ENCODE measurements around the gene OAT.

DNA sequence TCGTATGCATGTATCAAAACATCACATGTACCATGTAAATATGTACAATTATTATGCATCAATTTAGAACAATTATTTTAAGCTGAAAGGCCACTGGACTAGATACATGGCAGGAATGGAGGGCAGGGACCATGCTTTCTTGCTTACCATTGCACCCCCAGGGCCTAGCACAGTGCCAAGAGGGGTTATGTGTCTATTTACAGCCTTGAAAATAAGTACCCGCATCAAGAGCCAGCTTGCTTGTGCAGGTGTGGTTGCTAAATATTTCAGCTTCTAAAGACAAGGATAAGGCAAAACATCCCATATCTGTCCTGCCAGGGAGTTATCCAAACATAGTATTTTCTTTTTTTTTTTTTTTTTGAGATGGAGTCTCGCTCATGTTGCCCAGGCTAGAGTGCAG is 14.7 kb upstream of the OAT start:
- TF ChIP-seq POLR2A (IDR thresholded peaks at IDR 0.05): no peak
- no peak for TF ChIP-seq CTCF (IDR thresholded peaks at IDR 0.05)
